Thyroid gland (tissue), 4 donors: Measurements from ENCODE around the gene MGLL. TPM values are rescaled to one million over a fixed set of nuclear protein-coding genes. Genes with fewer than 3 reads are reported as not detected.

Experiments used
- DNase-seq, 2 donors: peaks; one replicate each; pipeline ENCODE4 v3.0.0-alpha.2; 2019
- H3K27ac ChIP-seq, 3 donors: fragments of 200-600 bp; sonication (generic); 1 replicate in 2 of 3; 2 replicates in 1 of 3; pipeline ENCODE4 v1.5.1; 2016 to 2019; ENCODE audit warnings: mild to moderate bottlenecking in 1 of 3, moderate library complexity in 1 of 3
- H3K27me3 ChIP-seq: fragments of 200-600 bp; sonication (generic); one replicate; pipeline ENCODE4 v1.5.1; 2019
- H3K36me3 ChIP-seq, 2 donors: fragments of 200-600 bp; sonication (generic); one replicate each; pipeline ENCODE4 v1.5.1; 2016 to 2019
- H3K4me1 ChIP-seq, 2 donors: fragments of 200-600 bp; sonication (generic); one replicate each; pipeline ENCODE4 v1.5.1; 2017 to 2019
- H3K4me3 ChIP-seq, 3 donors: fragments of 200-600 bp; sonication (generic); replicated peaks in 1 of 3; 1 replicate in 2 of 3; 2 replicates in 1 of 3; pipeline ENCODE4 v1.5.1; 2016; ENCODE audit warnings: mild to moderate bottlenecking in 1 of 3
- H3K9me3 ChIP-seq: fragments of 200-600 bp; sonication (generic); one replicate; pipeline ENCODE4 v1.5.1; 2017
- POLR2A ChIP-seq, 2 donors: fragments of 450-650 bp; IDR thresholded peaks; one replicate each; pipeline ENCODE4 v1.6.1; 2017; ENCODE audit warnings: antibody characterized with exemption in 2 of 2, mild to moderate bottlenecking in 2 of 2, moderate library complexity in 1 of 2
- WGBS, 2 donors: methylation state at CpG; one replicate each; pipeline ENCODE4 v1.1.5; 2017; 5-methylcytosine and 5-hydroxymethylcytosine counted together
- intact Hi-C: fragments of 100-400 bp; cut with DNase I; formaldehyde crosslinking; loops from one replicate; pipeline ENCODE4 v1.15.1; 2023
- total RNA-seq, 4 donors: library from RNA; depleted of rRNA; stranded (reverse); fragments of >200 nt; gene quantifications; one replicate each; pipeline ENCODE4 v1.2.3, GENCODE V29; 2016
- TF ChIP-seq, protein P1 (sequence below), 6 experiments: fragments of 200-600 bp in 3 of 6; fragments of 450-650 bp in 3 of 6; sonication (generic) in 3 of 6; IDR thresholded peaks; one replicate each; pipeline ENCODE4 v1.5.1; 2016 to 2019; ENCODE audit warnings: antibody characterized with exemption in 6 of 6, mild to moderate bottlenecking in 2 of 6, inconsistent platforms in 1 of 6, moderate library complexity in 1 of 6

The MGLL gene
- total RNA-seq, 4 donors from 2014 or later, result 12.4 to 24.7 (median 18.4) TPM

- no peaks in the 10 kb centered on the region for H3K36me3 ChIP-seq
- no peaks in the 10 kb centered on the region for H3K4me1 ChIP-seq
- no peak for TF ChIP-seq POLR2A (IDR thresholded peaks at IDR 0.05)
- TF ChIP-seq, protein P1, sequence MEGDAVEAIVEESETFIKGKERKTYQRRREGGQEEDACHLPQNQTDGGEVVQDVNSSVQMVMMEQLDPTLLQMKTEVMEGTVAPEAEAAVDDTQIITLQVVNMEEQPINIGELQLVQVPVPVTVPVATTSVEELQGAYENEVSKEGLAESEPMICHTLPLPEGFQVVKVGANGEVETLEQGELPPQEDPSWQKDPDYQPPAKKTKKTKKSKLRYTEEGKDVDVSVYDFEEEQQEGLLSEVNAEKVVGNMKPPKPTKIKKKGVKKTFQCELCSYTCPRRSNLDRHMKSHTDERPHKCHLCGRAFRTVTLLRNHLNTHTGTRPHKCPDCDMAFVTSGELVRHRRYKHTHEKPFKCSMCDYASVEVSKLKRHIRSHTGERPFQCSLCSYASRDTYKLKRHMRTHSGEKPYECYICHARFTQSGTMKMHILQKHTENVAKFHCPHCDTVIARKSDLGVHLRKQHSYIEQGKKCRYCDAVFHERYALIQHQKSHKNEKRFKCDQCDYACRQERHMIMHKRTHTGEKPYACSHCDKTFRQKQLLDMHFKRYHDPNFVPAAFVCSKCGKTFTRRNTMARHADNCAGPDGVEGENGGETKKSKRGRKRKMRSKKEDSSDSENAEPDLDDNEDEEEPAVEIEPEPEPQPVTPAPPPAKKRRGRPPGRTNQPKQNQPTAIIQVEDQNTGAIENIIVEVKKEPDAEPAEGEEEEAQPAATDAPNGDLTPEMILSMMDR (IDR thresholded peaks at IDR 0.05), result no peak
- intact Hi-C loops, result no loop called here
- H3K27me3 ChIP-seq, result no peaks in the 10 kb centered on the region
- no peak overlapping the region for H3K27ac ChIP-seq
- no peak for DNase-seq
- no peaks in the 10 kb centered on the region for H3K9me3 ChIP-seq
- no peak overlapping the region for H3K4me3 ChIP-seq
- WGBS, 2 donors, result 81 to 89% methylated on average over 9 to 13 of the region's 13 CpGs
These were observed 175.0 kb downstream of the MGLL start for GRCh38 chr3:127647166-127647844.

DNA sequence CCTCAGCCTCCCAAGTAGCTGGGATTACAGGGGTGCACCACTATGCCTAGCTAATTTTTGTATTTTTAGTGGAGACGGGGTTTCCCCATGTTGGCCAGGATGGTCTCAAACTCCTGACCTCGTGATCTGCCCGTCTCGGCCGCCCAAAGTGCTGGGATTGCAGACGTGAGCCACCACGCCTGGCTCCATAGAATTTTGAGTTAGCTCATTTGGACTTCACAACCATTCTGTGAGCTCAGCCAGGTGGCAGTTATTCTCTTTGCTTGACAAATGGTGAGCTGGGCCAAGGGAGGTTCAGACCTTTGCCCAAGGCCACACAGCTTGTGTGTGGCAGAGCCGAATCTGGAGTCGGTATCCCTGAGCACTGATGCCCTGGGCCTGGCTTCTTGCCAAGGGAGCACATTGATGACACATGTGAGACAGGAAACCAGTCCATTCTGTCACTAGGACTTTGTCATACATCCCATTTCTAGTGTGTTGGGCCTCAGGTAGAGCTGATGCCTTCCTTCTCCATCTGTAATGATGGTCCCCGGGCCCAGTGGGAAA is 175.7 kb downstream of the MGLL start:
- H3K36me3 ChIP-seq, result no peaks in the 10 kb centered on the region
- intact Hi-C loops, result no loop called here
- H3K27me3 ChIP-seq, result no peaks in the 10 kb centered on the region
- no peak for TF ChIP-seq POLR2A (IDR thresholded peaks at IDR 0.05)
- TF ChIP-seq, protein P1 (IDR thresholded peaks at IDR 0.05), result no peak
- H3K4me1 ChIP-seq, result no peaks in the 10 kb centered on the region
- H3K27ac ChIP-seq, result no peak overlapping the region
- H3K4me3 ChIP-seq, result no peak overlapping the region
- no peak for DNase-seq
- no peaks in the 10 kb centered on the region for H3K9me3 ChIP-seq
- 91 to 98% methylated on average over 10 of the region's 10 CpGs for WGBS, 2 donors

GRCh38 chr3:127645371-127646015 is 176.8 kb downstream of the MGLL start:
- no peaks in the 10 kb centered on the region for H3K9me3 ChIP-seq
- H3K27ac ChIP-seq, result no peak overlapping the region
- no peak for DNase-seq
- 86 to 98% methylated on average over 7 to 8 of the region's 8 CpGs for WGBS, 2 donors
- intact Hi-C loops, result no loop called here
- H3K36me3 ChIP-seq, result no peaks in the 10 kb centered on the region
- H3K4me1 ChIP-seq, result no peaks in the 10 kb centered on the region
- H3K27me3 ChIP-seq, result no peaks in the 10 kb centered on the region
- no peak for TF ChIP-seq POLR2A (IDR thresholded peaks at IDR 0.05)
- TF ChIP-seq, protein P1 (IDR thresholded peaks at IDR 0.05), result no peak
- no peak overlapping the region for H3K4me3 ChIP-seq

GRCh38 chr3:127644641-127645370 is 177.5 kb downstream of the MGLL start:
- 85 to 95% methylated on average over 5 of the region's 5 CpGs for WGBS, 2 donors
- DNase-seq, result no peak
- no peaks in the 10 kb centered on the region for H3K36me3 ChIP-seq
- no peaks in the 10 kb centered on the region for H3K4me1 ChIP-seq
- H3K9me3 ChIP-seq, result no peaks in the 10 kb centered on the region
- H3K27me3 ChIP-seq, result no peaks in the 10 kb centered on the region
- intact Hi-C loops, result no loop called here
- TF ChIP-seq POLR2A (IDR thresholded peaks at IDR 0.05), result no peak
- TF ChIP-seq, protein P1 (IDR thresholded peaks at IDR 0.05), result no peak
- H3K4me3 ChIP-seq, result no peak overlapping the region
- H3K27ac ChIP-seq, result no peak overlapping the region

- DNase-seq, result no peak
- intact Hi-C loops, result no loop called here
- Histone ChIP-seq H3K4me1 (no peaks in the 10 kb centered on the region), H3K36me3 (no peaks in the 10 kb centered on the region), H3K9me3 (no peaks in the 10 kb centered on the region), H3K4me3 (no peak overlapping the region), H3K27me3 (no peaks in the 10 kb centered on the region), H3K27ac (no peak overlapping the region)
- 100% methylated on average over 3 of the region's 3 CpGs for WGBS, 2 donors
- TF ChIP-seq, protein P1 (IDR thresholded peaks at IDR 0.05), result no peak
- no peak for TF ChIP-seq POLR2A (IDR thresholded peaks at IDR 0.05)
These were observed 182.3 kb downstream of the MGLL start for GRCh38 chr3:127640042-127640355.
